Measurements from ENCODE around the gene CSGALNACT2. TPM values are rescaled to one million over a fixed set of nuclear protein-coding genes. Genes with fewer than 3 reads are reported as not detected.

Gene CSGALNACT2
- total and polyA plus RNA-seq, 2 donors (not counting 1 experiment from before 2014, with no cell fraction given), result 10.9 to 24.0 TPM

- intact Hi-C loops (cut with micrococcal nuclease), result no loop called here
- Histone ChIP-seq H3K36me3 (replicated peaks in 1 of 2; ENCODE audit: control extremely low read depth in 1 of 2, control insufficient read depth in 1 of 2, extremely low read depth in 1 of 2, insufficient read depth in 2 of 2, low read length in 1 of 2) (no peaks in the 10 kb centered on the region), H3K79me2 (ENCODE audit: control insufficient read depth, insufficient read depth, low read length) (no peaks in the 10 kb centered on the region), H2AFZ (ENCODE audit: insufficient read depth, low read depth, low read length, poor library complexity, severe bottlenecking) (no peak overlapping the region), H3K9me3 (ENCODE audit: control extremely low read depth in 1 of 3, control insufficient read depth in 2 of 3, insufficient read depth in 1 of 3, low read length in 2 of 3) (peaks cover 0 to 3% (median 0%) of the 10 kb centered on the region in 3 donors), H3K4me3 (ENCODE audit: control extremely low read depth in 1 of 5, extremely low read depth in 1 of 5, insufficient read depth in 1 of 5, low read depth in 2 of 5, low read length in 4 of 5) (no peak overlapping the region), H4K20me1 (ENCODE audit: control insufficient read depth, insufficient read depth, low read length, poor library complexity, severe bottlenecking) (no peaks in the 10 kb centered on the region), H3K27ac (ENCODE audit: low read length in 2 of 2) (no peak overlapping the region), H3K9ac (ENCODE audit: low read length) (no peak overlapping the region), H3K27me3 (replicated peaks in 1 of 4; ENCODE audit: control extremely low read depth in 1 of 4, control insufficient read depth in 3 of 4, insufficient read depth in 4 of 4, low read length in 3 of 4) (no peaks in the 10 kb centered on the region), H3K4me1 (ENCODE audit: control insufficient read depth in 2 of 2, insufficient read depth in 2 of 2, low read length in 2 of 2) (peaks cover 21 to 22% of the 10 kb centered on the region in 2 donors), H3K4me2 (replicated peaks; ENCODE audit: low read depth, low read length, poor library complexity, severe bottlenecking) (no peak overlapping the region)
- Mint-ChIP-seq H3K4me1 (peaks cover 20% of the 10 kb centered on the region), H3K4me3 (no peak overlapping the region), H3K27me3 (no peaks in the 10 kb centered on the region), H3K9me3 (ENCODE audit: insufficient read depth) (no peaks in the 10 kb centered on the region), H3K27ac (no peak overlapping the region)
- ATAC-seq (ENCODE audit: low read depth), result no peak
- no peak for DNase-seq
- no peak for TF ChIP-seq EZH2 (IDR thresholded peaks at IDR 0.05; ENCODE audit: borderline replicate concordance, insufficient read depth, low read depth, low read length, poor library complexity, severe bottlenecking)
- TF ChIP-seq, protein P1, sequence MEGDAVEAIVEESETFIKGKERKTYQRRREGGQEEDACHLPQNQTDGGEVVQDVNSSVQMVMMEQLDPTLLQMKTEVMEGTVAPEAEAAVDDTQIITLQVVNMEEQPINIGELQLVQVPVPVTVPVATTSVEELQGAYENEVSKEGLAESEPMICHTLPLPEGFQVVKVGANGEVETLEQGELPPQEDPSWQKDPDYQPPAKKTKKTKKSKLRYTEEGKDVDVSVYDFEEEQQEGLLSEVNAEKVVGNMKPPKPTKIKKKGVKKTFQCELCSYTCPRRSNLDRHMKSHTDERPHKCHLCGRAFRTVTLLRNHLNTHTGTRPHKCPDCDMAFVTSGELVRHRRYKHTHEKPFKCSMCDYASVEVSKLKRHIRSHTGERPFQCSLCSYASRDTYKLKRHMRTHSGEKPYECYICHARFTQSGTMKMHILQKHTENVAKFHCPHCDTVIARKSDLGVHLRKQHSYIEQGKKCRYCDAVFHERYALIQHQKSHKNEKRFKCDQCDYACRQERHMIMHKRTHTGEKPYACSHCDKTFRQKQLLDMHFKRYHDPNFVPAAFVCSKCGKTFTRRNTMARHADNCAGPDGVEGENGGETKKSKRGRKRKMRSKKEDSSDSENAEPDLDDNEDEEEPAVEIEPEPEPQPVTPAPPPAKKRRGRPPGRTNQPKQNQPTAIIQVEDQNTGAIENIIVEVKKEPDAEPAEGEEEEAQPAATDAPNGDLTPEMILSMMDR (IDR thresholded peaks at IDR 0.05), result no peak
- 82% methylated on average over 7 of the region's 9 CpGs for WGBS (ENCODE audit: insufficient coverage)
- POLR2A ChIA-PET, result no interaction called here
- CTCF ChIA-PET, result no interaction called here
Measured at GRCh38 chr10:43117031-43117776, 21.0 kb upstream of the CSGALNACT2 start.

- Histone ChIP-seq H3K27ac (ENCODE audit: low read length in 2 of 2) (no peak overlapping the region), H3K9me3 (ENCODE audit: control extremely low read depth in 1 of 3, control insufficient read depth in 2 of 3, insufficient read depth in 1 of 3, low read length in 2 of 3) (peaks cover 0 to 3% (median 0%) of the 10 kb centered on the region in 3 donors), H3K27me3 (replicated peaks in 1 of 4; ENCODE audit: control extremely low read depth in 1 of 4, control insufficient read depth in 3 of 4, insufficient read depth in 4 of 4, low read length in 3 of 4) (no peaks in the 10 kb centered on the region), H2AFZ (ENCODE audit: insufficient read depth, low read depth, low read length, poor library complexity, severe bottlenecking) (no peak overlapping the region), H3K79me2 (ENCODE audit: control insufficient read depth, insufficient read depth, low read length) (no peaks in the 10 kb centered on the region), H3K4me3 (ENCODE audit: control extremely low read depth in 1 of 5, extremely low read depth in 1 of 5, insufficient read depth in 1 of 5, low read depth in 2 of 5, low read length in 4 of 5) (no peak overlapping the region), H3K9ac (ENCODE audit: low read length) (no peak overlapping the region), H3K4me2 (replicated peaks; ENCODE audit: low read depth, low read length, poor library complexity, severe bottlenecking) (no peak overlapping the region), H4K20me1 (ENCODE audit: control insufficient read depth, insufficient read depth, low read length, poor library complexity, severe bottlenecking) (no peaks in the 10 kb centered on the region), H3K4me1 (ENCODE audit: control insufficient read depth in 2 of 2, insufficient read depth in 2 of 2, low read length in 2 of 2) (peaks cover 23 to 25% of the 10 kb centered on the region in 2 donors), H3K36me3 (replicated peaks in 1 of 2; ENCODE audit: control extremely low read depth in 1 of 2, control insufficient read depth in 1 of 2, extremely low read depth in 1 of 2, insufficient read depth in 2 of 2, low read length in 1 of 2) (no peaks in the 10 kb centered on the region)
- ChIA-PET POLR2A (no interaction called here), CTCF (no interaction called here)
- Mint-ChIP-seq H3K9me3 (ENCODE audit: insufficient read depth) (no peaks in the 10 kb centered on the region), H3K27ac (no peak overlapping the region), H3K27me3 (no peaks in the 10 kb centered on the region), H3K4me1 (peaks cover 25% of the 10 kb centered on the region), H3K4me3 (no peak overlapping the region)
- 91% methylated on average over 18 of the region's 18 CpGs for WGBS (ENCODE audit: insufficient coverage)
- TF ChIP-seq, protein P1 (IDR thresholded peaks at IDR 0.05), result no peak
- TF ChIP-seq EZH2 (IDR thresholded peaks at IDR 0.05; ENCODE audit: borderline replicate concordance, insufficient read depth, low read depth, low read length, poor library complexity, severe bottlenecking), result no peak
- intact Hi-C loops (cut with micrococcal nuclease), result no loop called here
- ATAC-seq (ENCODE audit: low read depth) (no peak), DNase-seq (no peak)
Measured at GRCh38 chr10:43117777-43118583, 20.3 kb upstream of the CSGALNACT2 start.

All from B cell (primary cell).